HG03066 (cell line): ENCODE results near the gene PDF.

Source experiments
- ATAC-seq: cut with Tn5 transposase; IDR thresholded peaks from one replicate; pipeline ENCODE4 v1.9.1; 2021; ENCODE audit warnings: low read depth; ENCODE audit not compliant: unreplicated experiment

Gene PDF

DNA sequence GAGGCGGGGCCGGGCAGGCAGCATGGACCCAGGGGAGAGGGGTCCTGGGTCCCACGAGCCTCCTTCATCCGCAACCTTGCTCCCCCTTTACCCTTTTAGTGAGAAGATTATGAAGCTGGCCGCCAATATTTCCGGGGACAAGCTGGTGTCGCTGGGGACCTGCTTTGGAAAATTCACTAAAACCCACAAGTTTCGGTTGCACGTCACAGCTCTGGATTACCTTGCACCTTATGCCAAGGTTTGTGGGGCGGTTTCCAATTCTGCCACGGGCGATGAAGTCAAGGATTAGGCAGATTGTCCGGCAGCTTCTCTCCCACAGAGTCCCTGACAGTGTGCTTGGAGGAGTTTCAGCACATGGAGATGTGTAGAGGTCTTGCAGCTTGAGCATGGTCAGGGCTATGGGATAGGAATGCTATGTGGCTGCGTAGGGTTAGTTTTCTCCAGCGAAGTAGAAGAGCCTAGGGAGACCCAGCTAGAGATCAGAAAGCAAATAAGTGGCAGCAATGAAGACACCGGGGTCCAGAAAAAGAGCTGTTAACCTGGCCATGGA lies 9.8 kb upstream of the PDF start:
- ATAC-seq: peak; percentile 11

DNA sequence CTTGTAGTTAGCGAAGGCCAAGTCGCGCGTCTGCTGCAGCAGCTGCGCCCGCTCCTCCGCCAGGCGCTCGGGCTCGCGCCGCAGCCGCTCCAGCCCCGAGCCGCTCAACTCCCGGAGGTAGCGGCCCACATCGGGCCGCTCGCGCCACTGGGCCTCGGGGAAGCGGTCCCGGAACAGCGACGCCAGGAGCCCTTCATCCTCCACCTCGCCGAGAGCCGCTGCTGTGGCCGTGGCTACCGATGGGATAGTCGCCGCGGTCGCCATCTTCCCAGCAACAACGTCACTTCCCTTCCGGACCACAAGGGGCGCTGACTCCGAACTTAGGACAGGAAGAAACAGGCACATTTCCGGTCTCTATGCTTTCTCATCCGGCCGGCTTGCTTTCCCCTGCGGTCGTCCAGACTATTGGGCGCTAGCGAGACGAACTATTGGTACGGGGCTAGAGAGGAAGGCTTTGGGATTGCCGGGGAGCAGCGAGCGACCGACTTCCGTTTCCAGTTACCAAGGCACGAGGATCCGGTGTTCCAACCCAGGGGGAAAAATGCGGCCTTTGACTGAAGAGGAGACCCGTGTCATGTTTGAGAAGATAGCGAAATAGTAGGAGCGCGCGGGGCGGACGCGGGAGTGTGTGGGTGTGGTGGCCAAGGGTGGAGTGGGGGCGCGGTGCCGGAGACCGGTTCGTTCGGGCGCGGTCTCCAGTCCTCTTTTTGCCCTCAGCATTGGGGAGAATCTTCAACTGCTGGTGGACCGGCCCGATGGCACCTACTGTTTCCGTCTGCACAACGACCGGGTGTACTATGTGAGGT lies 9.1 kb upstream of the PDF start, which contains the start of the genes COG8 and NIP7:
COG8 (minus strand) TSS at position 276 of the 806 bp plus-strand sequence; CDS start at position 264, 12 bp downstream.
NIP7 (plus strand) TSS at position 484 of the 806 bp plus-strand sequence; CDS start at position 542, 58 bp downstream.
- ATAC-seq: peak; percentile 84

GRCh38 chr16:69338557-69339288 lies 8.3 kb upstream of the PDF start:
- ATAC-seq: no peak

GRCh38 chr16:69334696-69335095 lies 4.3 kb upstream of the PDF start:
- ATAC-seq: no peak

- peak; percentile 38 for ATAC-seq
Measured at GRCh38 chr16:69329369-69330285, 761 bp downstream of the PDF start.

DNA sequence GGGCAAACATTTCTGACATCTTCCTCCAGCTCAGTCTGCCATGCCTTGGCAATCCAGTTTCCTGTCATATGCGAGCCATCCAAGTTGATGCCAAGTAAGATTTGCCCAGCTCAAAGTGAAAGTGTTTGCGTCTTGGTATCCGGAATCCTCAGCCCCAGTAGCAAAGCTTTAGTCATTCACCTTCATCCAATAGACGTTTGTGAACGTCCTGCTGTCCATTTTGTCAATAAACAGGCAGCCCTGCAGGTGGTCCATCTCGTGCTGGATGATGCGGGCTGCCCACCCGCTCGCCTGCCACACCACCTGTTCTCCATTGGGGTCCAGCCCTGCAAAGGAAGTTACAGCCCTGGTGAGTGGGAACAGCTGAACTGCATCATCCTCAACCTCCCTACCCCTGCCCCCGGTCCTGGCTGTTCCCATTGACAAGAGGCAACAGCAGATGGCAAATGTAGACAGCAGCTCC lies 1.5 kb downstream of the PDF start:
- no peak for ATAC-seq

DNA sequence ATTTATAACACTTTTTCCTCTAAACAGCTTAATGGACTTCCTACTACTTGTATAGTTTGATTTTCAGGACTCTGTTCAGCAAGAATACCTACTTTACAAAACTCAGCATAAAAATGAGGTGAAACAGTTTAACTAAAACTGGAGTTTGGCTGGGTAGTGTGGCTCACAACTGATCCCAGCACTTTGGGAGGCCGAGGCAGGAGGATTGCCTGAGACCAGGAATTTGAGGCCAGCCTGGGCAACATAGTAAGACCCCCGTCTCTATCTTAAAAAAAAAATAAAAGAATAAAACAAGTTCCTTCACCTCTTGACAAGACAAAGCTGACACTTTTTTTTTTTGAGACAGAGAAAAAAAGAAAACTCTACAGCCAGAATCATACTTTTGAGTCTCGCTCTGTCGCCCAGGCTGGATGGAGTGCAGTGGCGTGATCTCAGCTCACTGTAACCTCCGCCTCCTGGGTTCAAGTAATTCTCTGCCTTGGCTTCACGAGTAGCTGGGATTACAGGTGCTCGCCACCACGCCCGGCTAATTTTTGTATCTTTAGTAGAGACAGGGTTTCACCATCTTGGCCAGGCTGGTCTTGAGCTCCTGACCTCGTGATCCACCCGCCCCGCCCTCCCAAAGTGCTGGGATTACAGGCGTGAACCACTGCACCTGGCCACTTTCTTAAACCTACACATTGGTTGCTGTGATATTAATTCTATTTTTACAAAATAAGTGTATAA lies 2.6 kb downstream of the PDF start:
- no peak for ATAC-seq

DNA sequence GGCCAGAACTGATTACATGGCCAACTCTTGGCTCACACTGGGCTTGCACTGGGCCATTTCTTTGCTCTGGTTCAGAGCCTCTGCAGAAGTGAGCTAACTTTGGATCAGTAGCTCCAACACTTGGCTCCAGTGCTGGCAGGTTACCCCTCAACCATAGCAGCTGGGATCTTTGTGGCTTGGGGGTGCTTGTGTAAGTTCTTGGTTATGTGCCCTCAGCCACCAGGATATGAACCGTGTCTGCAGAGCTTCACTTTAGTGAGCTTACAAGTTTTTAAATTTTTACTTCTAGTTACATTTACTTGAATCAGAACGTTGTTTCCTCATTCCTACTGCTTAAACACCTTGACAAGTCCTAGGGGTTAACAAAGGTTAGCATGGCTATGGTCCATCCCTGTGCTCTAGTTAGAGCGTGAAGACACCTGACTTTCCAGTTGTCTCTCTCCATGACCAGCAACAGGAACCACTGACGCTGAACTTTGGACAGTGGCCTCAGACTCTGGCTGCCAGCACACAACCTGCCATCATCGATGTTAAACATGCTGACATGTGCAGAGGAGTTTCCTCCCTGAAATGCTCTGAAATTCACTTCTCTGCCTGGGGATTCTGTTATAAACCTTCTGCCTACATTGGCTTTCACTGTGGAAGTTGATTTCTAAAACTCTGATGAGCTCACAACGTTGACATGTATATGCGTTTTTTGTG lies 4.1 kb downstream of the PDF start:
- no peak for ATAC-seq

- no peak for ATAC-seq
Measured at GRCh38 chr16:69325784-69326171, 4.6 kb downstream of the PDF start.

DNA sequence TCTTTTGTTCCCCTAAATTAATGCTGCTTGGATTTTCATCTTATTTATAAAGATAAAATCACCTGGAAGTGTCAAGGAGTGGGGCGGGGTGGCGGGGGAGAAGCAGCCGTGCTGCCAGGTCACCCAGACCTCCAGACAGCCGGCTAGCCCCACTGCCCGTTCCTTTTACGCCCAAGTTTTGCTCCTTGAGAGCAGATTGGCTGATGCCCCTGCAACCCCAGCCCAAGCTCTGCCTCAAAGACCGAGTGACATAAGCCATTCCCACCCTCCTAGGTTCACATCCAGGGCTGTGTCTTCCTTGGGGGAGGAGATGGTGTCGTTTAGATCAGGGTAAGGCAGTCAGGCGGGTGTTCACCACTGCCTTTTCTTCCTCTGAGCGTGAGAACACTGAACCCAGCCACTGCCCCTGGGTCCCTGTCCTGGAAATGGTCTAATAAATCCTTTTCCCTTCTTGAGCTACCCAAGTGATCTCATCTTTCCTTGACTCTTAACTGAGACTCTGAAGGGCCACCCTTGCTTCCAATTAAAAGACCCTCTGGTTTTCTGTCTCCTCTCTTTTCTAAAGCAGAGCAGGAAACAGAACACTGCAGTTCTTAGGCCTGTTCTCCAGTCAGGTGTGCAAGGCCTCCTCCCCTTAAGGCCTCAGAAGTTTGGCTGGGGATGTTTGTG lies 5.7 kb downstream of the PDF start:
- no peak for ATAC-seq

DNA sequence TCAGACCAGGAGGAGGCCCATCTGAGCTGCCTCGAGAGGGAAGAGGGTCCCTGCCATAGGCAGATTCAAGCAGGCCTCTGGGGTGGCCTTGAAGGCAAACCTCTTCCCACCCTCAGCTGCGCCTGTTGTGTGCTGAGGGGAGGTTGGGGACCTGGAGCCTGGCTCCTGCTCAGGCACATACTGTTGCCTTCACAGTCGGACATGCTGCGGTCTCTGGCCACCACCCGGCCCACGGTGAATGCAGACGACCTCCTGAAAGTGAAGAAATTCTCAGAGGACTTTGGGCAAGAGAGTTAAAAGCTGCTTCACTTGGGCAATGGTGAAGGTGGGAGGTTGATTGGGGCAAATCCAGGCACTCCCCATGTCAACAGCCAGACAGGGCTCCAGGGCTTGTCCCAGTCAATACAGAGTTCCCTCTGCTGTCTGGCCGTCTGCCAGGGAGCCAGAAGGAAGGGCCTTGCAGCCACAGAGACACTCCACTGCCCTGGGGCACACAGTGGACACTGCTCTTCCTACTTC lies 6.3 kb downstream of the PDF start:
- ATAC-seq: no peak

DNA sequence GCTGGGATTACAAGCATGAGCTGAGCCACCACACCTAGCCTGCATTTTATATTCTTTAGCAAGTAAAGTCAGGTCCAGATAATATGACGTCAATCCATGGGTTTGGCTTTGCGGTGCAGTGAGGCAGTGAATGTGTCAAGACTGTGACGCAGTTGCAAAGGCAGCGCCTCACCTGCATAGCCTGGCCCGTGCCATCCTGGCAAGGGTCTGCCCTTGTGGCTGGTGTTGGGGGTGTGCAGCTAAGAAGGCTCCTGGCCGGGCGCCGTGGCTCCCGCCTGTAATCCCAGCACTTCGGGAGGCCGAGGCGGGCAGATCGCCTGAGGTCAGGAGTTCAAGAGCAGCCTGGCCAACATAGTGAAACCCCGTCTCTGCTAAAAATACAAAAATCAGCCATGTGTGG lies 7.0 kb downstream of the PDF start:
- ATAC-seq: no peak

DNA sequence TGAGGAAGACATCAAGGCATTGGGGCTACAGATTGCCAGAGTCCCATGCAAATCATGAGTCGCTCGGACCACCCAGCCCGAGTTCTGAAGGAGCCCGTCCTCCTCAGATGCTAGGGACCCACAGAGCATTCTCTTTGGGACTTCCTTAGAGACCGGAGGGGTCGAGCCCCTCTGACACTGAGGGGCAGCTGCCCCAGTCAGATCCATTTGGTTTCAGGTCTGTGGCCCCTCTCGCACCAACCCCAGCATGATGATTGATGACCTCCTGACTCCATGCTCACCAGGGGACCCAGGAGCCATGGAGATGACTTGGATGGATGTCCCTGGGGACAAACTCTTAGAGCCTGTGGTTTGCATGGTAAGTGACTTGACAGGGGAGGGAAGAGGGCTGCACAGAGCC lies 8.0 kb downstream of the PDF start:
- no peak for ATAC-seq

DNA sequence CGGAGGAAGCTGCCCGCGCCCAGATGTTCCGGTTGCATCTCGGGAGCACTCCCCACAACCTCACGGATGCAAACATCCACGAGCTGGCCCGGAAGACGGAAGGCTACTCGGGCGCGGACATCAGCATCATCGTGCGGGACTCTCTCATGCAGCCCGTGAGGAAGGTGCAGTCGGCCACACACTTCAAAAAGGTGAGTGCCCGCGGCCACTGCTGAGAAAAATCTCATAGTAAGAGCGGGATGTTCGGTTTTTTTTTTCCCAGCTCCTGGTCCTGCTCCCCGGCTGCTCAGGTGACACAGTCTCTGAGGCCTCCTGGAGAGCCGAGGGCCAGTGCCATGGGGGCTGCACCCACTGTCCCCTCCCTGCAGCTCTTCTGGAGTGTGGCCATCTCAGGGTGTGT lies 9.3 kb downstream of the PDF start:
- ATAC-seq: no peak

DNA sequence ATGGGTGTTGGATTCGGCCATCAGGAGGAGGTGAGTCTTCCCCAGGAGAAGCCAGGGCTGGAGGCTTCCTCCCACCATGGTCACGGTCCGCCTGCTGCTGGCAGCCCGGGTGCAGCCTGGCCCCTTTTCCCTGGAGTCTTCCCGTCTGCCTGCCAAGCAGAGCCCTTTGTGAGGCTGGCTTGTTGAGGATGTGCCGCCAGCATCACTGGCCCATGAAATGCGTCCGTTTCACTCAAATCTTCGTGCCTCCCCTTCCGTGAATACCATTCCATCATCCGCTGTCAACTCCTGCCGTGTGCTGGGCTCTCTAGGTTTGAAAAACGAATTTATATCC lies 9.7 kb downstream of the PDF start:
- no peak for ATAC-seq

DNA sequence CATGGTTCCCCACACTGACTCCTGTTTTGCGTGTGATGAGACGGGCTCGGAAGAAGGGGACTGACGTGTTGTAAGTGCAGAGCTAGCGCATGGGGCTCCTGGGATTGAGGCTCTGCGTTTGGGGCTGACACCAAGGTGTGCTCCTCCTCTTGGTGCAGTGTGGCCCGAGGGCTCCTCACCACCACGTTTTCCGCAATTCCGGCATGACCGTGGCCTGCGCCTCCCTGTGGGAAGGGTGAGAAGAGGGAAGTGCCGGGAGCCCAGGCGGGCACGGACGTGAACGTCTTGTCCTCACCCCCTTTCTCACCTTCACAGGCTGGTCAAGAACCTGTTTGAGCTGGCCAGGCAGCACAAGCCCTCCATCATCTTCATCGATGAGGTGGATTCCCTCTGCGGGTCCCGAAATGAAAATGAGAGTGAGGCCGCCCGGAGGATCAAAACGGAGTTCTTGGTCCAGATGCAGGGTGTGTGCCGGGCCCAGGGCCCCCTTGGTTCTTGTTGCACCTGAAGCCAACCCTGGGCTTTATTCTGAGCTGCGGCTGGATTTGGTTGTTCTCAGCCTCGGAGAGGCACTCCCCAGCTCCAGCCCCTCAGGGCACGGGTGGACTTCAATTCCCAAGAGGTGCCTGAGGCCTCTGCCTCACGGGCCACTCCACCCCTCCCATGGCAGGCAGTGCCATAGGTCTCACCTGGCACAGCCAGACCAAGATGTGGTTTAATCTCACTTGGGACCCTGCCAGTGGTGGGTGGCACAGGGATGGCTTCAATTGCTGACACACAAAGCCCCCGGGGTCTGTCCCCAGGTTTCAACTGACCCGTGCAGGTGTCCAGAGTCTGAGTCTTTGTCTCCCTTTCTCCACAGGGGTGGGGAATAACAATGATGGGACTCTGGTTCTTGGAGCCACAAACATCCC lies 10.3 kb downstream of the PDF start:
- no peak for ATAC-seq

- ATAC-seq: no peak
Measured at GRCh38 chr16:69319381-69319780, 11.0 kb downstream of the PDF start.

DNA sequence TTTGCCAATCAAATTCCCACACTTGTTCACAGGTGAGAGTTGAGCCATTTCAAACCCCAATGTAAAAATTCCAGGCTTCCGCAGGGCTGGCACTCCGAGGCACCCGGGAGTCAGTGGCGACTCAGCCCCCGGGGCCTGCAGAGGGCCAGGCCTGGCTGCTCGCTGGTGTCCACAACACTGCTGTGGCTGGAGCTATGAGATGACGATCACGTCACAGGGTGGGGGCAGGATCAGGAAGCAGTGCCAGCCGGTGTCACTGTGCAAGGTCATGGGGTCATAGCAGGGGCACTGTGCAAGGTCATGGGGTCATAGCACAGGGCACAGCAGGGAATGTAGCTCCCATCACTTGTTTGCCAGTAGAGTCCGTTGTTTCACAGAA lies 11.5 kb downstream of the PDF start:
- no peak for ATAC-seq
